HEK293 (cell line): ENCODE measurements around the gene NHERF2.

ENCODE experiments used
- CTCF ChIA-PET: fragments of 350-600 bp; formaldehyde crosslinking; extraction: SDS; loops from one replicate; lab custom pipeline; 2021; ENCODE audit warnings: antibody characterized with exemption; lab: Yijun Ruan, JAX
- POLR2A ChIA-PET: fragments of 300-600 bp; formaldehyde crosslinking; extraction: SDS; loops from one replicate; lab custom pipeline; 2020; ENCODE audit warnings: antibody characterized with exemption, inconsistent platforms; lab: Yijun Ruan, JAX
- H3K27ac ChIP-seq: fragments of 200-500 bp; sonication (Bioruptor generic); 2 replicates; pipeline ENCODE4 v1.5.1; 2014; ENCODE audit warnings: low read depth, low read length, control low read depth, inconsistent platforms; ENCODE audit errors: extremely low read depth
- H3K36me3 ChIP-seq, 2 experiments: fragments of 200-500 bp in 1 of 2; sonication (Bioruptor generic) in 1 of 2; 1 replicate in 1 of 2; 2 replicates in 1 of 2; pipeline ENCODE4 v1.5.1; 2014 to 2017; ENCODE audit warnings: inconsistent platforms in 2 of 2, low read length in 2 of 2; ENCODE audit not compliant: control insufficient read depth in 2 of 2, insufficient read depth in 1 of 2
- H3K4me1 ChIP-seq: fragments of 200-500 bp; sonication (Bioruptor generic); 2 replicates; pipeline ENCODE4 v1.5.1; 2014; ENCODE audit warnings: mild to moderate bottlenecking, low read length, inconsistent platforms; ENCODE audit not compliant: control insufficient read depth, insufficient read depth
- H3K4me3 ChIP-seq: 2 replicates; pipeline ENCODE4 v1.5.1; 2011; ENCODE audit warnings: low read depth, mild to moderate bottlenecking, control low read depth, low read length, moderate library complexity
- H3K9me3 ChIP-seq: fragments of 200-500 bp; sonication (Bioruptor generic); 2 replicates; pipeline ENCODE4 v1.5.1; 2014; ENCODE audit warnings: low read depth, low read length, inconsistent platforms; ENCODE audit not compliant: control insufficient read depth, insufficient read depth
- KLF8 ChIP-seq: fragments of 450-650 bp; formaldehyde crosslinking; IDR thresholded peaks from 2 replicates; pipeline ENCODE4 v1.5.1; 2016; ENCODE audit warnings: missing biosample characterization, missing genetic modification characterization
- ZBTB8A ChIP-seq: fragments of 450-650 bp; formaldehyde crosslinking; IDR thresholded peaks from 2 replicates; pipeline ENCODE4 v1.5.1; 2016; ENCODE audit warnings: missing biosample characterization, missing genetic modification characterization
- ZIC2 ChIP-seq: fragments of 450-650 bp; formaldehyde crosslinking; IDR thresholded peaks from 2 replicates; pipeline ENCODE4 v1.5.1; 2016; ENCODE audit warnings: missing biosample characterization, missing genetic modification characterization
- ZNF169 ChIP-seq: fragments of 450-650 bp; formaldehyde crosslinking; IDR thresholded peaks from 2 replicates; pipeline ENCODE4 v1.5.1; 2016; ENCODE audit warnings: missing biosample characterization, missing genetic modification characterization
- ZNF174 ChIP-seq: fragments of 450-650 bp; formaldehyde crosslinking; IDR thresholded peaks from 2 replicates; pipeline ENCODE4 v1.5.0; 2017; ENCODE audit warnings: missing biosample characterization, mild to moderate bottlenecking, missing genetic modification characterization
- ZNF398 ChIP-seq: fragments of 450-650 bp; formaldehyde crosslinking; IDR thresholded peaks from 2 replicates; pipeline ENCODE4 v1.5.1; 2017; ENCODE audit warnings: missing biosample characterization, missing genetic modification characterization
- ZNF426 ChIP-seq: fragments of 450-650 bp; formaldehyde crosslinking; IDR thresholded peaks from 2 replicates; pipeline ENCODE4 v1.5.1; 2017; ENCODE audit warnings: missing biosample characterization, missing genetic modification characterization, mild to moderate bottlenecking, inconsistent platforms, moderate library complexity
- ZNF521 ChIP-seq: fragments of 450-650 bp; formaldehyde crosslinking; IDR thresholded peaks from 2 replicates; pipeline ENCODE4 v1.5.1; 2017; ENCODE audit warnings: missing biosample characterization, mild to moderate bottlenecking, missing genetic modification characterization
- ZNF600 ChIP-seq: fragments of 450-650 bp; formaldehyde crosslinking; IDR thresholded peaks from 2 replicates; pipeline ENCODE4 v1.5.1; 2016; ENCODE audit warnings: missing biosample characterization, missing genetic modification characterization
- ZNF610 ChIP-seq: fragments of 450-650 bp; formaldehyde crosslinking; IDR thresholded peaks from 2 replicates; pipeline ENCODE4 v1.5.1; 2016; ENCODE audit warnings: missing biosample characterization, missing genetic modification characterization, borderline replicate concordance
- ZNF623 ChIP-seq: fragments of 450-650 bp; formaldehyde crosslinking; IDR thresholded peaks from 2 replicates; pipeline ENCODE4 v1.5.1; 2016; ENCODE audit warnings: missing biosample characterization, missing genetic modification characterization
- ZNF624 ChIP-seq: fragments of 450-650 bp; formaldehyde crosslinking; IDR thresholded peaks from 2 replicates; pipeline ENCODE4 v1.5.1; 2017; ENCODE audit warnings: missing biosample characterization, missing genetic modification characterization
- ZNF629 ChIP-seq: fragments of 450-650 bp; formaldehyde crosslinking; IDR thresholded peaks from 2 replicates; pipeline ENCODE4 v1.5.1; 2017; ENCODE audit warnings: missing biosample characterization, missing genetic modification characterization
- ZNF660 ChIP-seq: fragments of 450-650 bp; IDR thresholded peaks from 2 replicates; pipeline ENCODE4 v1.5.1; 2018; ENCODE audit warnings: missing biosample characterization, mild to moderate bottlenecking, missing genetic modification characterization
- ZNF830 ChIP-seq: fragments of 450-650 bp; IDR thresholded peaks from 2 replicates; pipeline ENCODE4 v1.5.0; 2018; ENCODE audit warnings: missing biosample characterization, missing genetic modification characterization, low read depth, mild to moderate bottlenecking, moderate library complexity
- TF ChIP-seq, protein P1 (sequence below): fragments of 450-650 bp; IDR thresholded peaks from 2 replicates; pipeline ENCODE4 v1.5.1; 2018; ENCODE audit warnings: missing biosample characterization, mild to moderate bottlenecking, missing genetic modification characterization

Gene NHERF2

GRCh38 chr16:2082983-2083364 lies 56.3 kb downstream of the NHERF2 start:
- H3K36me3 ChIP-seq = peaks cover 0 to 95% of the 10 kb centered on the region in 2 experiments; a peak in 1 of 3 replicates
- no peak overlapping the region for H3K4me3 ChIP-seq
- H3K4me1 ChIP-seq = no peaks in the 10 kb centered on the region
- no peak overlapping the region for H3K27ac ChIP-seq
- ChIA-PET POLR2A (interaction anchor here (1.2 kb wide), 1 partner anchor 35 kb away, joined by 3 read pairs; the partner anchor contains the start of genes NTHL1 and TSC2), CTCF (no interaction called here)
- TF ChIP-seq ZNF398 (tag by site-specific recombination) = no peak
- no peak for TF ChIP-seq ZNF660
- TF ChIP-seq ZBTB8A (tag by site-specific recombination) = no peak
- TF ChIP-seq ZNF169 = no peak
- no peak for TF ChIP-seq KLF8 (tag by site-specific recombination)
- TF ChIP-seq ZNF610 = no peak
- no peaks in the 10 kb centered on the region for H3K9me3 ChIP-seq

- CTCF ChIA-PET = no interaction called here
- H3K4me3 ChIP-seq = no peak overlapping the region
- no peak overlapping the region for H3K27ac ChIP-seq
- POLR2A ChIA-PET = interaction anchor here (1.2 kb wide), 1 partner anchor 36 kb away, joined by 3 read pairs; the partner anchor contains the start of genes NTHL1 and TSC2
- no peaks in the 10 kb centered on the region for H3K4me1 ChIP-seq
- no peaks in the 10 kb centered on the region for H3K9me3 ChIP-seq
- peaks cover 0 to 96% of the 10 kb centered on the region in 2 experiments; a peak in 1 of 3 replicates for H3K36me3 ChIP-seq
- no peak for TF ChIP-seq ZNF623 (tag by site-specific recombination)
- no peak for TF ChIP-seq ZNF521 (tag by site-specific recombination)
- TF ChIP-seq ZNF629 (tag by site-specific recombination) = no peak
- no peak for TF ChIP-seq ZNF830 (tag by site-specific recombination)
- no peak for TF ChIP-seq ZNF624 (tag by site-specific recombination)
- TF ChIP-seq ZNF426 (tag by site-specific recombination) = no peak
- no peak for TF ChIP-seq ZNF174
Measured at GRCh38 chr16:2083409-2083808, 56.7 kb downstream of the NHERF2 start.

- no peaks in the 10 kb centered on the region for H3K9me3 ChIP-seq
- no peak overlapping the region for H3K4me3 ChIP-seq
- CTCF ChIA-PET = interaction anchor here (2.3 kb wide), 1 partner anchor 57 kb away, joined by 9 read pairs; no protein-coding TSS in a partner anchor
- TF ChIP-seq ZIC2 = 0 out of 2 replicates have a peak, but pooled peaks have one; percentile 18
- TF ChIP-seq, protein P1, sequence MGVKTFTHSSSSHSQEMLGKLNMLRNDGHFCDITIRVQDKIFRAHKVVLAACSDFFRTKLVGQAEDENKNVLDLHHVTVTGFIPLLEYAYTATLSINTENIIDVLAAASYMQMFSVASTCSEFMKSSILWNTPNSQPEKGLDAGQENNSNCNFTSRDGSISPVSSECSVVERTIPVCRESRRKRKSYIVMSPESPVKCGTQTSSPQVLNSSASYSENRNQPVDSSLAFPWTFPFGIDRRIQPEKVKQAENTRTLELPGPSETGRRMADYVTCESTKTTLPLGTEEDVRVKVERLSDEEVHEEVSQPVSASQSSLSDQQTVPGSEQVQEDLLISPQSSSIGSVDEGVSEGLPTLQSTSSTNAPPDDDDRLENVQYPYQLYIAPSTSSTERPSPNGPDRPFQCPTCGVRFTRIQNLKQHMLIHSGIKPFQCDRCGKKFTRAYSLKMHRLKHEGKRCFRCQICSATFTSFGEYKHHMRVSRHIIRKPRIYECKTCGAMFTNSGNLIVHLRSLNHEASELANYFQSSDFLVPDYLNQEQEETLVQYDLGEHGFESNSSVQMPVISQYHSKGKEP (tag by site-specific recombination) = no peak
- TF ChIP-seq ZNF600 (tag by site-specific recombination) = no peak
- no peak overlapping the region for H3K27ac ChIP-seq
- H3K4me1 ChIP-seq = no peaks in the 10 kb centered on the region
- POLR2A ChIA-PET = interaction anchor here (1.6 kb wide), 1 partner anchor 35 kb away, joined by 3 read pairs; no protein-coding TSS in a partner anchor
- peaks cover 0 to 96% of the 10 kb centered on the region in 2 experiments; a peak in 1 of 3 replicates for H3K36me3 ChIP-seq
Measured at GRCh38 chr16:2083876-2084780, 57.4 kb downstream of the NHERF2 start.
